Lower lobe of right lung (tissue), 2 donors: ENCODE results near the gene NCAPH2. TPM values are rescaled to one million over a fixed set of nuclear protein-coding genes. Genes with fewer than 3 reads are reported as not detected.
A peak's percentile ranks its signal among the peaks of the same experiment; 100 is the strongest.

Experiments
- ATAC-seq, 2 donors: fragments of 200-7000 bp; cut with Tn5 transposase; one replicate each; pipeline ENCODE4 v1.9.1; 2020 to 2022; ENCODE audit warnings: mild to moderate bottlenecking in 2 of 2, moderate library complexity in 2 of 2
- DNase-seq: peaks from one replicate; pipeline ENCODE4 v3.0.0-alpha.2; 2020
- H3K27ac ChIP-seq: fragments of 200-600 bp; one replicate; pipeline ENCODE4 v1.8.0; 2022
- H3K27me3 ChIP-seq: fragments of 200-600 bp; one replicate; pipeline ENCODE4 v1.8.0; 2022; ENCODE audit warnings: low read depth
- H3K36me3 ChIP-seq: fragments of 200-600 bp; one replicate; pipeline ENCODE4 v1.8.0; 2022; ENCODE audit warnings: mild to moderate bottlenecking
- H3K4me1 ChIP-seq: fragments of 200-600 bp; one replicate; pipeline ENCODE4 v1.8.0; 2022
- H3K4me3 ChIP-seq: fragments of 200-600 bp; one replicate; pipeline ENCODE4 v1.8.0; 2022; ENCODE audit warnings: mild to moderate bottlenecking
- H3K9me3 ChIP-seq: fragments of 200-600 bp; one replicate; pipeline ENCODE4 v1.8.0; 2022
- intact Hi-C: fragments of 100-400 bp; cut with DNase I; formaldehyde crosslinking; loops from one replicate; pipeline ENCODE4 v1.11.0; 2022
- total RNA-seq: library from RNA; stranded (reverse); fragmentation: NEBNext Ultra II Directional; extraction: Animal tissue kit (Norgen Biotek cat#: 25700); gene quantifications from one replicate; pipeline ENCODE4 v1.2.1, GENCODE V29; 2021
- TF ChIP-seq, protein P1 (sequence below): fragments of 200-600 bp; IDR thresholded peaks from one replicate; pipeline ENCODE4 v1.8.0; 2022; ENCODE audit warnings: antibody characterized with exemption, mild to moderate bottlenecking
- donor health status: DM: no; HTN: yes; CAD: no; lungs with severe emphysema.

The NCAPH2 gene
- total RNA-seq, 1 donor from 2014 or later, result 46.1 TPM

DNA sequence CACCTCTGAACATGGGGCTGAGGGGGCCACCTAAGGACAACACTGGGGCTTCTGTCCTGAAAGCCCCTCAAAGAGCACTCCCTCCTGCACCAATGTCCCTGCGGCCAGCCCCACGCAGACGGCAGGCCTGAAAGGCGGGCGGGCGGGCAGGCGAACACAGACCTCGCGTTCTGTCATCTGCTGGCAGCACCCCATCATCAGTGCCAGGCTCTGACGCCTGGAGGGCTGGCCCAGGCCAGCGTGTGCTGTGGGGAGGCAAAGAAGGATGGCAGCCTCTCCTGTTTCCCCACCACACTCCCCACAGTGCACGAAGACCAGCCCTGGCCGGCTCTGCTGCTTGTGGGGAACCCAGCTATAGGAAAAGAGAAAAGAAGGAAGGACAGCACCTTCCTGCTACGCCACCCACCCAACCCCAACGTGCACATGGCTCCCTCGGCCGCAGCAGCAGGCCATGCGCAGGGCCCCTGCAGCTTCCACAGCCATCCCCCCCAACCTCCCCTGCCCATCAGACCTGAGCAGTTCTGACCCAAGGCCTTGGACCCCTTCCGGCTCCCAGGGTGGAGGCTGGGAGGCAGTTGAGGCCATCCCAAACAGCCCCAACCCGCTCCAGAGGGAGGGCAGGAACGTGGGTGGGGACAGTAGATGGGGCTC is 36.7 kb upstream of the NCAPH2 start:
- ATAC-seq (no peak), DNase-seq (no peak)
- H3K27me3 ChIP-seq, result no peaks in the 10 kb centered on the region
- H3K36me3 ChIP-seq, result peaks cover 20% of the 10 kb centered on the region
- H3K27ac ChIP-seq, result no peak overlapping the region
- H3K9me3 ChIP-seq, result no peaks in the 10 kb centered on the region
- intact Hi-C loops, result no loop called here
- TF ChIP-seq, protein P1, sequence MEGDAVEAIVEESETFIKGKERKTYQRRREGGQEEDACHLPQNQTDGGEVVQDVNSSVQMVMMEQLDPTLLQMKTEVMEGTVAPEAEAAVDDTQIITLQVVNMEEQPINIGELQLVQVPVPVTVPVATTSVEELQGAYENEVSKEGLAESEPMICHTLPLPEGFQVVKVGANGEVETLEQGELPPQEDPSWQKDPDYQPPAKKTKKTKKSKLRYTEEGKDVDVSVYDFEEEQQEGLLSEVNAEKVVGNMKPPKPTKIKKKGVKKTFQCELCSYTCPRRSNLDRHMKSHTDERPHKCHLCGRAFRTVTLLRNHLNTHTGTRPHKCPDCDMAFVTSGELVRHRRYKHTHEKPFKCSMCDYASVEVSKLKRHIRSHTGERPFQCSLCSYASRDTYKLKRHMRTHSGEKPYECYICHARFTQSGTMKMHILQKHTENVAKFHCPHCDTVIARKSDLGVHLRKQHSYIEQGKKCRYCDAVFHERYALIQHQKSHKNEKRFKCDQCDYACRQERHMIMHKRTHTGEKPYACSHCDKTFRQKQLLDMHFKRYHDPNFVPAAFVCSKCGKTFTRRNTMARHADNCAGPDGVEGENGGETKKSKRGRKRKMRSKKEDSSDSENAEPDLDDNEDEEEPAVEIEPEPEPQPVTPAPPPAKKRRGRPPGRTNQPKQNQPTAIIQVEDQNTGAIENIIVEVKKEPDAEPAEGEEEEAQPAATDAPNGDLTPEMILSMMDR, result no peak
- H3K4me3 ChIP-seq, result no peak overlapping the region
- peaks cover 60% of the 10 kb centered on the region for H3K4me1 ChIP-seq

DNA sequence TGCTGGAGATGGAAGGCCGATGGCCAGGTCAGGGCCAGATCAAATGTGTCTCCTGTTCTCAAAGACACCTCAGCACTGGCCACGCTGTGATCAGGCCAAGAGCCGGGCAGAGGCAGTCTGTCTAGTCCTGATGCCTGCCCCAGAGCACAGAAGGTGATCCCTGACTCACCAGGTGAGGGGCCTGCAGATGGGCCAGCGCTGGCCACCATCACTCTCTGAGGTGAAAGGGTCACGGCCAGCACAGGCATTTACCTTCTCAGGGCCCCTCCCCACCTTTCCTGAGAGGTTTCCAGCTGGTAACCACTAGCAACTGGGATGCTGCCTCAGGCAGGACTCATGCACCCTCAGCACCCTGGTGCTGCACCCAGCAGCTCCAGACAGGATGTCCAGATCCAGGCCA is 36.1 kb upstream of the NCAPH2 start:
- H3K4me1 ChIP-seq, result peaks cover 60% of the 10 kb centered on the region

DNA sequence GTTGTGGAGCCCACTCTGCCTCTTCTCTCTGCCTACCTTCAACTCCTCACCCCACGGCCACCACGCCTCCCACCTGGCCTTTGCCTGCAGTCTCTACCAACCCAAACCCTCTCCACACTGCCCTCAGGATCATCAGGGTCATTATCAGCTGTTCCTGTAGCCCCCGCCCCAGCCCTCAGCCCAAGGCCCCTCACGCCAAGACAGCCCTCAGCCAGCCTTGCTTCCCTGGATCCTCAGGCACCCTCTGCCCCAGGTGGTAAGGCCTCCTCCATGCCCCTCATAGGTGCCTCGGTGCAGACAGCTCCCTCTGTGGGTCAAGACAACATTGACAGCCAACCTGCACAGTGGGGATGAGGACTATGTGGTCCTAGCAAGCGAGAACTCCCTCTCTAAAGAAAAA is 34.9 kb upstream of the NCAPH2 start:
- Histone ChIP-seq H3K4me3 (peak overlapping the region; percentile 83), H3K27ac (no peak overlapping the region), H3K27me3 (no peaks in the 10 kb centered on the region), H3K4me1 (peaks cover 60% of the 10 kb centered on the region), H3K36me3 (peaks cover 3% of the 10 kb centered on the region), H3K9me3 (no peaks in the 10 kb centered on the region)
- intact Hi-C loops, result no loop called here
- TF ChIP-seq, protein P1, result peak; percentile 10
- no peak for ATAC-seq
- DNase-seq, result no peak

More for the DNA sequence above, 36.1 kb upstream of the NCAPH2 start:
- intact Hi-C loops, result no loop called here
- no peak overlapping the region for H3K27ac ChIP-seq
- no peak for DNase-seq
- H3K27me3 ChIP-seq, result no peaks in the 10 kb centered on the region
- TF ChIP-seq, protein P1, result no peak
- ATAC-seq, result no peak
- H3K36me3 ChIP-seq, result peaks cover 14% of the 10 kb centered on the region
- no peaks in the 10 kb centered on the region for H3K9me3 ChIP-seq
- H3K4me3 ChIP-seq, result no peak overlapping the region

DNA sequence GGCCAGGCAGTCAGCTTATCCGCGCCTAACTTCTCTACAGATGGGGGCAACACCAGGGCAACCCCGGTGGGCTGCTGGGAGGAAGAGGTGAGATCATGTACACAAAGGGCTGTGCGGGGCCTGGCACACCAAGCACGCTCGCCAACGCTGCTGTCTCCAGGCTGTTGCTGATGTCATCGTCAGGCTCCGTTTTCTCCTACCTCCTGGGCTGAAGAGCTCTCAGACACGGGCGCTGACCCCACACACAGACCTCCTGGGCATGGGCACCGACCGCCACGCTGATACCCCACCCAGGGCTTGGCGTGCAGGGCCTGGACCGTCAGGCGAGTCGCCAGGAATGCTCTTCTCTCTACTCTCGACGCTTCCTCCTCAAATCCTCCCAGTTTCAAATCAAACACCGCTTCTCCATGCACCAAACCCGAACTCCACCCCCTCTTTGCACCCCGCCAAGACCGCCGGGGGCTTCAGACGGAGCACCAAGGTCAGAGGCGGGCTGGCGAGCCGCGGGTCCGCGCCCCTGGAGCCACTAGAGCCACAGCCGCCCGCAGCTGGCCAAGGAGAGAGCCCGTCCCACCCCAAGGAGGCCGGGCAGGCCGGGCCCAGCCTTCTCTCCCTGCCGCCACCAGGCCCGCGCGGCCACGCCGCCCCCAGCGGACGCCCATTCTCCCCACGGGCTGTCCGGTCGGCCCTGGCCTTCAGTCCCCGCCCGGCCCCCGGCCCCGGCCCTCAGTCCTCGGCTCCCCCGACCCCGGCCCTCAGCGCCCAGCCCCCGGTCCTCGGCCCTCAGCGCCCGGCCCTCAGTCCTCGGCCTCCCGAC is 34.0 kb upstream of the NCAPH2 start:
- TF ChIP-seq, protein P1, result no peak
- ATAC-seq (peak; percentile 37 to 60), DNase-seq (peak; percentile 62)
- H3K36me3 ChIP-seq, result no peaks in the 10 kb centered on the region
- intact Hi-C loops, result no loop called here
- H3K4me1 ChIP-seq, result peaks cover 58% of the 10 kb centered on the region
- peaks cover 5% of the 10 kb centered on the region for H3K27me3 ChIP-seq
- H3K4me3 ChIP-seq, result peak overlapping the region; percentile 83
- H3K27ac ChIP-seq, result peak overlapping the region; percentile 67
- H3K9me3 ChIP-seq, result no peaks in the 10 kb centered on the region

DNA sequence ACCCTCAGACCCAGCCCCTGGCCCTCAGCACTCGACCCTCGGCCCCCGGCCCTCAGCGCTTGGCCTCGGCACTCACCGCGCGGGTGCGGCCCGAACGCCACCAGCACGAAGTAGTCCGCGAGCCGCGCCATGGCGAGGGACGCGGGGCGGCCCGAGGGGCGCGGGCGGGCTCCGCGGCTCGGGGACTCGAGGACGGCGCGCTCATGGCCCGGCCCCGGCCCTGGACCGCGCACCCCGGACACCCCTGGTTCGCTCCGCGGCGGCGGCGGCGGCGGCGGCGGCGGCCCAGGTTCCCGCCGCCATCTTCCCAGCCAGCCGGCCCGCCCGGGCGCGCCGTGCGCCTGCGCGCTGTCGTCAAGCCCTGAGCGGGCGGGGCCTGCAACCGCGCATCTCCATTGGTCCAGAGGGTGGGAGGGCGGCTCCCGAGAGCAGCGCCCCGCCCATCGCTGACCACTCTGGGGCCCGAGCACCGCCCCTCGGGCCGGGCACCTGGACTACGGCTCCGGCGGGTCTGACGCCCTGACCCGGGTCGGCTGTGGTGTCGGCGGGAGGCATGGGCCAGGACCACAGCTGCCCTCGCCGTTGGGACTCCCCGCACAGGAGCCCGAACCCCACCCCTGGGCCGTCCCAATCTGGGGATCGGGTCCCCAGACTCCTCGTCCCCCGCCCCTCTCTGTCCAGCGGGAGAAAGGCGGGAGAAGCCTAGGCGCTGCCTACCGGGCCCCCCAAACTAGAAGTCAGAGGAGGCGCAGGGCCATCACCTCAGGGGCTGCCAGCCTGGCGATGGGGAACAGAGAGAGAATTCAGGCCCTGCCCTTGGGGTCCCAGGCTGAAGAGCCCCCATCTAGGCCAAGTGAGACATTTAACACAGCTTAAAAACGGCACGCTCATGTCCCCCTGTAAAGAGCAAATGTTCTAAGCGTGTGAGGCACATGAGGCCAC is 33.0 kb upstream of the NCAPH2 start, which contains the start of gene SBF1:
Gene SBF1 (minus strand): TSS at position 326 of the 942 bp plus-strand sequence. CDS start 195 bp downstream, at position 131.
- ATAC-seq, result peak; percentile 97
- no peaks in the 10 kb centered on the region for H3K9me3 ChIP-seq
- peaks cover 7% of the 10 kb centered on the region for H3K27me3 ChIP-seq
- H3K4me3 ChIP-seq, result peak within 1 kb of the TSS; percentile 83
- TF ChIP-seq, protein P1, result no peak
- intact Hi-C loops, result no loop called here
- DNase-seq, result peak; percentile 94
- H3K27ac ChIP-seq, result peak within 1 kb of the TSS; percentile 79
- H3K36me3 ChIP-seq, result no peaks in the 10 kb centered on the region
- peaks cover 48% of the 10 kb centered on the region for H3K4me1 ChIP-seq
